HG03342 (cell line): ENCODE results near the gene GJA4.

Experiments used
- ATAC-seq: cut with Tn5 transposase; IDR thresholded peaks from one replicate; pipeline ENCODE4 v1.9.1; 2021; ENCODE audit warnings: mild to moderate bottlenecking, moderate library complexity; ENCODE audit not compliant: unreplicated experiment

Gene GJA4

GRCh38 chr1:34792868-34793727 is at the start of gene GJA4:
Gene GJA4 (plus strand): TSS chr1:34792999. CDS start chr1:34794214, 1,215 bp downstream.
- no peak for ATAC-seq

DNA sequence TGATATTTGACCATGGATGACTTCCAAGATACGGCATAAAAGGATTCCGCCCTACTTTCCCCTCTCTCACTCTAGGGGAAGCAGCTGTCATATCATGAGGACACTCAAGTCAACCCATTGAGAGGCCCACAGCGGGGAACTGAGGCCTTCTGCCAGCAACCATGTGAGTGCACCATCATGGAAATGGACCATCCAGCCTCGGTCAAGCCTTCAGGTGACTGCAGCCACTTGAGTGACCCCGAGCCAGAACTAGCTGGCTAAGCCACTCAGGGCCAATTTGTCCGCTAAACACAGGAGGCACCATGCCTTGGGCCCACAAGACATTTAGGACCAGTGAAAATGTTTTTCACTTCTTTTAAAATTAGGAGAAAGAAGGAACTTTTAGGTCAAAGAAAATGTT is 49.0 kb upstream of the GJA4 start:
- ATAC-seq, result no peak

DNA sequence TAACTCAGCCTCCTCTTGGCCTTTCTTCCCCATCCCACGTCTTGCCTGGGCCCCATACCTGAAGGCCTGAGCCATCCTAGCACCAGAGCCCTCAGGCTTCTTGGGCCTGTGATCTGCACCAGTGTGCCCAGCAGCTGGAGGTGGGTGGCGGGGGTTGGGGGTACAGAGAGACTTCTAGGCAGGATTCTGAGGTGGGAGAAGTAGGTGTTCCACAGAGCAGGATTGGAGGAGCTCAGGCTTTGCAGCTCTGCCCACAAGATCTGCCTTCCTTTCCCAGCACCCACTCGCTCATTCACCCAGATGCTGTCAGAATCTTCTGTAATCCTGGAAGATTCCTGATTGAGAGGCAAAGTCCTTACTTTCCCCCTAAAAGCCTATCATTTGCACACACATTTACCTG is 47.9 kb upstream of the GJA4 start:
- ATAC-seq, result no peak

DNA sequence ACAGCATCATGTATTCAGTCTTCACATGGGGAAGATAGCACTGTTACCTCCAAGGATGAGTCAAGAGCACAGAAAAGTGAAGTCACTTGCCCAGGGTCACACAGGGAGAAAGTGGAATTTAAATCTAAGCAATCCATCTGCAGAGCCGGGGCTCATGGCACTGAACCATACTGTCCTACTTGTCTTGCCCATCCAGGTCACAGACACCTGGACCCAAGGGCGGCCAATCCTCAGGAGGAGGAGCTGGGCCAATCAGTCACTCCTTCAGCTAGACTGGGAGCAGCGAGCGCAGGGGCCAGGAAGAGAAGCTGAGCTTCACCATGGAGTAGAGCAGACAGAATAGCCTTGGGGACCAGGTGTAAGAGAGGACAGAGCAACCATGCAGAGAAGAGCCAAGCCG is 47.1 kb upstream of the GJA4 start:
- no peak for ATAC-seq

DNA sequence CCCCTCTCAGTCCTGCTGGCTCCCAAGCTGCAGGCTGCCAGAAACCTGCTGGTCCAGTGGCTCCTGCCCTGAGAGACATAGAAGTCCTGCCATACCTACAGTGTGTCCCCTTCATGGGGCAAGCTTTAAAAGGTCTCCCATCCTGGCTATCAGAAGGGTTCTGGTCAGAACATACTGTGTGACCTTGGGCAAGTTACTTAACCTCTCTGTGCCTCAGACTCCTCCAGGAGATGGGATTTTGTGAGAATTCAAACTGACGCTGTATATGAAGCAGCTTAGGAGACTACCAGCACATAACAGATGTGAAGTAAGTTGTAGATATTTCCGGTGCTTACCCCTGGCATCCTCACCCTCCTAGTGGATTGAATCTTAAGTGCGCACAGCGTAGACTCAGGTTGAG is 46.7 kb upstream of the GJA4 start:
- ATAC-seq, result no peak

GRCh38 chr1:34746785-34747637 is 45.8 kb upstream of the GJA4 start:
- ATAC-seq, result no peak

GRCh38 chr1:34747638-34747941 is 45.2 kb upstream of the GJA4 start:
- ATAC-seq, result no peak

GRCh38 chr1:34749992-34750391 is 42.8 kb upstream of the GJA4 start:
- ATAC-seq, result no peak

DNA sequence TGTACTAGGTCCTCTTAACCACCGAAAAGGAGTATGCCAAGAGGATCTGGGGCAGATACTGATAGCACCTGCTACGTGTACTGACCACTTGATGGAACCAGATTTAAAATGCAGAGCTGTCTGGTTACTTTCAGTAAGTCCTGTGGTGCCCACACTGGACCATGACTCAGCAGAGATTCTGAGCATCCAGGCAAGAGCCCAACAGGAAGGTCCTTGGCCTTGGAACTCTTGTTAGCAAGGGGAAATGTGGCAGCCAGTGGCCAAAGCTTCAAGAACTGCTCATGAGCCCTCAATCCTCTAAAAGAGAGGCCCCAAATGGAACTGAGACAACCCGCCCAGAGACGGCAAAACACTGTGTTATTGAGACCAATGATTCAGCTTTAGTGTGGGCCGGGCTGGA is 42.2 kb upstream of the GJA4 start:
- no peak for ATAC-seq

DNA sequence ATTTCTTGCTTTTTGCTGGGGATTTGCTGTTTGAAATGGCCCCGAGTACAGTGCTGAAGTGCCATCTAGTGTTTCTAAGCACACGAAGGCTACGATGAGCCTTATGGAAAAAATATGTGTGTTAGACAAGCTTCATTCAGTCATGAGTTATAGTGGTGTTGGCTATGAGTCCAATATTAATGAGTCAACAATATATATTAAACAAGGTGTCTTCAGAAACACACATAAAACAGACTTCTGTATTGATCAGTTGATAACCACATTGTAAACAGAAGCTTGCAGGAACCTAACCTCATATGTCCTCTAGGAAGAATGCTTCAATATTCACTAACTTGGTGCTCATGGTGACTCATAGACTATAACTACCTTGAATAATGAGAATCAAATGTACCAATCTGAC is 39.6 kb upstream of the GJA4 start:
- ATAC-seq, result no peak

DNA sequence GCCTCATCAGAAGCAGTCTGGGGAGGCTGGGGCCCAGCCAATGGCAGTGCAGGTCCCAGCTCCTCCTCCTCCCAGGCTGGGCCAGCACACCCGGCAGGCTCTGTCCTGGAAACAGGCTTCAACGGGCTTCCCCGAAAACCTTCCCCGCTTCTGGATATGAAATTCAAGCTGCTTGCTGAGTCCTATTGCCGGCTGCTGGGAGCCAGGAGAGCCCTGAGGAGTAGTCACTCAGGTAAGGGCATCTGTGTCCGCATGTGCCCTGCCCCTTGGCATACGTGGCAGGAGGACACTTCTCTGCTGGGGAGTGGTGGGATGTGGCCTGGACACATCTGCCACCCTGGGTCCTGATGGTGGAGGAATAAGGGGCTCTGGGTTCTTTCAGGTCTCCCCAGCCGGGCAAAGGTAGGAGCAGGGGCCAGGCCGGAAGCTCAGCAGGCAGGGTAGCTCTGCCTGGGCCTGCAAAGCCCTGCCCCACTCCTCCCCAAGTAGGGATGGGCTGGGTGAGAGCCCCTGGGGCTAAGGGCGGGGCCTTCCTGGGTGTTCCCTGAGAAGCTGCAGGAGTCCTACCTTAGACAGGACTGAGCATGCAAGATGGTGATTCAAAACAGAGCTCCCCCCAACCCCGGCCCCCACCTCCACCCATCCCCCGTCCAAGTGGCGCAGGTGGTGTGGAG is 37.7 kb upstream of the GJA4 start, which contains the start of gene GJB5:
TSS of gene GJB5 (plus strand) at position 84 of the 674 bp plus-strand sequence. CDS start 2,284 bp downstream, outside the sequence.
- no peak for ATAC-seq

GRCh38 chr1:34755961-34756360 is 36.8 kb upstream of the GJA4 start:
- ATAC-seq, result no peak

- ATAC-seq, result no peak
Measured at GRCh38 chr1:34757386-34757785, 35.4 kb upstream of the GJA4 start.

DNA sequence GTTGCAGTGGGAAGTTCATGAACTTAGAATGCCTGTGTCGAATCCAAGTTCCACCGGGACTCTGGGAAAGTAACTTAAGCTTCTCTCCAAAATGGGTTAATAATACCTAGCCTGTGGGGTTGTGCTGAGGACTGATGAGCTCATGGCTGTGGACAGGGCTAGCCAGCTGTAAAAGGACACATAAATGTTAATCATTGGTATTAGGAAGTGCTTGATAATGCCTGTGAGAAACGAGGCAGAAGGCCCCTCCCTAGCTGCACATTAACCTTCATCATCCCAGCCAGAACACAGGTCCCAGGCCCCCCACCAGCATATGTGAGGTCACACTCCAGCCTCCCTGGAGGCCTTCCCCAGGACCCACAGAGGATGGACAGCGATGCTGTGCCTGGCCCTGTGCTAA is 34.0 kb upstream of the GJA4 start:
- ATAC-seq, result no peak

GRCh38 chr1:34759503-34760357 is 33.1 kb upstream of the GJA4 start, which contains the start of gene GJB4:
Gene GJB4 (plus strand): TSS chr1:34759740. CDS start chr1:34761255, 1,515 bp downstream.
- ATAC-seq, result no peak

DNA sequence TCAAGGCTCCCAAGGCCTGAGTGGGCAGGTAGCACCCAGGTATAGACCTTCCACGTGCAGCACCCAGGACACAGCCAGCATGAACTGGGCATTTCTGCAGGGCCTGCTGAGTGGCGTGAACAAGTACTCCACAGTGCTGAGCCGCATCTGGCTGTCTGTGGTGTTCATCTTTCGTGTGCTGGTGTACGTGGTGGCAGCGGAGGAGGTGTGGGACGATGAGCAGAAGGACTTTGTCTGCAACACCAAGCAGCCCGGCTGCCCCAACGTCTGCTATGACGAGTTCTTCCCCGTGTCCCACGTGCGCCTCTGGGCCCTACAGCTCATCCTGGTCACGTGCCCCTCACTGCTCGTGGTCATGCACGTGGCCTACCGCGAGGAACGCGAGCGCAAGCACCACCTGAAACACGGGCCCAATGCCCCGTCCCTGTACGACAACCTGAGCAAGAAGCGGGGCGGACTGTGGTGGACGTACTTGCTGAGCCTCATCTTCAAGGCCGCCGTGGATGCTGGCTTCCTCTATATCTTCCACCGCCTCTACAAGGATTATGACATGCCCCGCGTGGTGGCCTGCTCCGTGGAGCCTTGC is 31.5 kb upstream of the GJA4 start:
- no peak for ATAC-seq

DNA sequence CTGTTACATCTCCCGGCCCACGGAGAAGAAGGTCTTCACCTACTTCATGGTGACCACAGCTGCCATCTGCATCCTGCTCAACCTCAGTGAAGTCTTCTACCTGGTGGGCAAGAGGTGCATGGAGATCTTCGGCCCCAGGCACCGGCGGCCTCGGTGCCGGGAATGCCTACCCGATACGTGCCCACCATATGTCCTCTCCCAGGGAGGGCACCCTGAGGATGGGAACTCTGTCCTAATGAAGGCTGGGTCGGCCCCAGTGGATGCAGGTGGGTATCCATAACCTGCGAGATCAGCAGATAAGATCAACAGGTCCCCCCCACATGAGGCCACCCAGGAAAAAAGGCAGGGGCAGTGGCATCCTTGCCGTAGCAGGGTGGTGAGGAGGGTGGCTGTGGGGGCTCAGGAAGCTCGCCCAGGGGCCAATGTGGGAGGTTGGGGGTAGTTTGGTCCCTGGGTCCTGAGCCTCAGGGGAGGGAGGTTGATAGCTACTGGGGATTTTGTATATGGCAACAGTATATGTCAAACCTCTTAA is 31.0 kb upstream of the GJA4 start:
- no peak for ATAC-seq

DNA sequence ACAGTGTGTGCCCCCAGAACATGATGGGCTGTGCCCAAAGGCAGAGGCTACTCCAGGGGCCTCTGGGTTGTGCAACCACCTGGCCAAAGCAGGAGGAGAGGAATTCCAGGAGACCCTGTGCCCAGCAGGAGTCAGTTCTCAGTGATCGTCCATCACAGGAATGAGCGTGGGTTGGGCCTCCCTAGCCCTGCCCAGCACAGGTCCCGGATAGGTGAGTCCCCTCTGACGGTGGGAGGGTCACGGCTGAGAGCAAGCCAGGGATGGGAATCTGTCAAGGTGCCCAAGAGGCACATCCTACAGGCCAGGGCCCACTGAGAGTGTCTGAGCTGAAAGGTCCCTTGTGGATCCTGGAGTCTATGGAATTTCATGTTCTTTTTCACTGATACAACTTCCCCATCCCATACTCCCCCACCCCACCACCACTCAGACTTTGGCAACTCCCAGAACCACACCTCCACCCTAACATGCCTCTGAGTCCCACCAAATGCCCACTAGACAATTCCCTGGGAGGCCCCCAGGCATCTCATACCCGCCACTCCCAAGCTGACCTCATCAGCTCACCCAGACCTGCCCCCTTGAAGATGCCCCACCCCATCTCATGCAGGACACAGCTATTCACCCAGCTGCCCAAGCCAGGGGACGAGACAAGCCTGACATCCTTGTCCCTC is 30.2 kb upstream of the GJA4 start:
- ATAC-seq, result no peak

DNA sequence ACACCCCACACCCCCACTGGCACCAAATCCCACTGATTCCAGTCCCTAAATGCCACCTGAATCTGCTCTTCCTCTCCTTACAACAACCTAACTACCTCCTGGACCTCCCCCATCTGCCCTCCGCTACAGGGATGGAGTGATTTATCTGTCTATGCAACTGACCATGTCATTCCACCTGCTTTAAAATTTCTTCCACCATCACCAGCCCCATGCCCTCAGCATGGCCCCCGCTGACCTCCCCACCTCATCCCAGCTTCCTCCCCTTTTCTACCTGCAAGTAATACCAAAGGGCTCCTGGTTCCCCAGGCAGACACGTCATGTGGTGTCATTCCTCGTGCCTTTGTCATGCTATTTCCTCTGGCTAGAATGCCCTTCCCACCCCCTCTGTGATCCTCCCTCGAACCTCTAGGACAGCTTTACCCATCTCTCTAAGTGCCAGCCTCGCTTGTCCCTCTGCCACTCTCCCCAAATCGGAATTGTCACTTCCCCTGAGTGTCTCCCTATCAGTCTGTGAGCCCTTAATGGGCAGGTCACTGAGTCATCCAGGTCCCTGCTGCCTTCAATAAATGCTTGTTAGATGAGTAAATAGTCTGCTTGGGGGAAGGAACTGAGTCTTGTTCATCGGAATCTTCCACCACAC is 29.5 kb upstream of the GJA4 start:
- ATAC-seq, result no peak
